Ovary (tissue), 3 donors: Measurements from ENCODE around the gene CST7.

ENCODE experiments used
- CTCF ChIP-seq, 3 donors: fragments of 450-650 bp in 2 of 3; fragments of 200-600 bp in 1 of 3; IDR thresholded peaks; one replicate each; pipeline versions ENCODE4 v1.5.1 to v1.8.0; 2016 to 2022; ENCODE audit warnings: antibody characterized with exemption in 3 of 3, mild to moderate bottlenecking in 1 of 3
- EP300 ChIP-seq: sonication (generic); formaldehyde crosslinking; IDR thresholded peaks from one replicate; pipeline ENCODE4 v1.6.1; 2017; ENCODE audit warnings: antibody characterized with exemption
- POLR2A ChIP-seq: fragments of 450-650 bp; IDR thresholded peaks from one replicate; pipeline ENCODE4 v1.6.1; 2017; ENCODE audit warnings: antibody characterized with exemption, mild to moderate bottlenecking, moderate library complexity
- donor health status: DM: no; HTN: no; CAD: no.

- TF ChIP-seq CTCF (IDR thresholded peaks at IDR 0.05) (no peak), EP300 (no peak), POLR2A (no peak)
These were observed 42.9 kb downstream of the CST7 start for GRCh38 chr20:24991897-24992486.
